GM12878 (cell line): ENCODE measurements around the gene MFSD1. TPM values are rescaled to one million over a fixed set of nuclear protein-coding genes. Genes with fewer than 3 reads are reported as not detected.

ENCODE experiments used
- ATAC-seq: fragments of 200-7000 bp; cut with Tn5 transposase; 3 replicates; pipeline ENCODE4 v1.9.1; 2020; ENCODE audit warnings: mild to moderate bottlenecking, moderate library complexity
- BruUV-seq: library from RNA; stranded (reverse); fragments of 400-500 nt; replicated peaks from 2 replicates; lab custom pipeline; 2021; lab: Mats Ljungman, UMichigan
- CTCF ChIA-PET: fragments of 300-600 bp; sonication (Branson Sonifier 250); formaldehyde crosslinking; extraction: SDS; loops from one replicate; lab custom pipeline; 2021; ENCODE audit warnings: inconsistent platforms; lab: Yijun Ruan, JAX
- POLR2A ChIA-PET: fragments of 350-600 bp; formaldehyde crosslinking; extraction: SDS; loops from one replicate; lab custom pipeline; 2021; ENCODE audit warnings: inconsistent platforms; lab: Charles Lee
- RAD21 ChIA-PET: fragments of 300-600 bp; sonication (Branson Sonifier 250); formaldehyde crosslinking; loops from one replicate; lab custom pipeline; 2023; ENCODE audit warnings: antibody characterized with exemption; ENCODE audit not compliant: unreplicated experiment; lab: Charles Lee
- SMC1A ChIA-PET: fragments of 300-600 bp; sonication (Branson Sonifier 250); formaldehyde crosslinking; loops from one replicate; lab custom pipeline; 2023; ENCODE audit not compliant: unreplicated experiment, uncharacterized antibody; lab: Charles Lee
- DNase-seq: peaks from one replicate; pipeline ENCODE4 v3.0.0-alpha.2; 2011; ENCODE audit warnings: low read depth, low spot score
- FAIRE-seq: peaks from 3 replicates; lab custom pipeline; 2011; peaks lifted over from hg19 to GRCh38; lab: Jason Lieb, UNC
- H2AFZ ChIP-seq: 2 replicates; pipeline ENCODE4 v1.6.0; 2011; ENCODE audit warnings: low read depth, low read length, control low read depth; ENCODE audit not compliant: control insufficient read depth
- H3K27ac ChIP-seq: 2 replicates; pipeline ENCODE4 v1.5.1; 2011; ENCODE audit warnings: control low read depth; ENCODE audit not compliant: control insufficient read depth, insufficient read depth
- H3K27me3 ChIP-seq, 2 experiments: replicated peaks in 1 of 2; 2 replicates each; pipeline versions ENCODE4 v1.6.0 to v1.6.1; 2011; ENCODE audit warnings: low read length in 1 of 2; ENCODE audit not compliant: control insufficient read depth in 2 of 2, insufficient read depth in 2 of 2
- H3K36me3 ChIP-seq, 2 experiments: 2 replicates each; pipeline ENCODE4 v1.5.1; 2011; ENCODE audit warnings: low read length in 1 of 2; ENCODE audit not compliant: control insufficient read depth in 2 of 2, insufficient read depth in 2 of 2
- H3K4me1 ChIP-seq: 2 replicates; pipeline ENCODE4 v1.6.1; 2011; ENCODE audit warnings: mild to moderate bottlenecking, low read length, moderate library complexity, mixed read lengths; ENCODE audit not compliant: control insufficient read depth, insufficient read depth
- H3K4me2 ChIP-seq: 2 replicates; pipeline ENCODE4 v1.6.0; 2011; ENCODE audit warnings: control low read depth; ENCODE audit not compliant: control insufficient read depth, insufficient read depth
- H3K4me3 ChIP-seq: fragments of 200-600 bp; sonication (generic); 2 replicates; pipeline ENCODE4 v1.5.1; 2016
- H3K79me2 ChIP-seq: 2 replicates; pipeline ENCODE4 v1.6.0; 2011; ENCODE audit warnings: low read length; ENCODE audit not compliant: control insufficient read depth, insufficient read depth
- H3K9ac ChIP-seq: 2 replicates; pipeline ENCODE4 v1.8.0; 2011; ENCODE audit warnings: low read length, control low read depth, mixed read lengths; ENCODE audit not compliant: control insufficient read depth, insufficient read depth
- H3K9me3 ChIP-seq: replicated peaks from 3 replicates; pipeline ENCODE4 v1.5.1; 2011; ENCODE audit warnings: mild to moderate bottlenecking, low read length; ENCODE audit not compliant: control insufficient read depth, insufficient read depth
- H4K20me1 ChIP-seq: 2 replicates; pipeline ENCODE4 v1.6.0; 2011; ENCODE audit not compliant: control insufficient read depth, insufficient read depth
- CBX3 ChIP-seq: fragments of 200-600 bp; sonication (generic); IDR thresholded peaks from 2 replicates; pipeline ENCODE4 v1.6.1; 2016; ENCODE audit warnings: low read depth, borderline replicate concordance
- JUNB ChIP-seq: IDR thresholded peaks from 2 replicates; pipeline ENCODE4 v1.6.1; 2016; ENCODE audit warnings: antibody characterized with exemption, mild to moderate bottlenecking
- NR2C1 ChIP-seq: fragments of 450-650 bp; IDR thresholded peaks from 2 replicates; pipeline ENCODE4 v1.6.1; 2017; ENCODE audit warnings: antibody characterized with exemption, mild to moderate bottlenecking, moderate library complexity
- PAX5 ChIP-seq: IDR thresholded peaks from 2 replicates; pipeline ENCODE4 v1.6.1; 2011; ENCODE audit warnings: low read depth, low read length, borderline replicate concordance
- POLR2AphosphoS2 ChIP-seq: IDR thresholded peaks from 2 replicates; pipeline ENCODE4 v1.6.1; 2011; ENCODE audit warnings: low read depth, mild to moderate bottlenecking, low read length, improper control_type of control experiment, moderate library complexity
- RAD21 ChIP-seq: IDR thresholded peaks from 2 replicates; pipeline ENCODE4 v1.6.1; 2011; ENCODE audit warnings: mild to moderate bottlenecking, low read depth, low read length, moderate library complexity; ENCODE audit not compliant: insufficient read depth
- RELB ChIP-seq: fragments of 450-650 bp; IDR thresholded peaks from 2 replicates; pipeline ENCODE4 v1.6.1; 2017; ENCODE audit warnings: low read depth, mild to moderate bottlenecking, moderate library complexity
- WGBS: methylation state at CpG from one replicate; pipeline ENCODE4 v1.1.6; 2016; ENCODE audit warnings: low lambda C conversion rate; ENCODE audit not compliant: insufficient replicate concordance, insufficient coverage; ENCODE audit errors: missing lambda C conversion rate; 5-methylcytosine and 5-hydroxymethylcytosine counted together
- in situ Hi-C: fragments of 300-500 bp; cut with MboI; formaldehyde crosslinking; loops from 9 replicates; pipeline ENCODE4 v1.14.3; 2018; ENCODE audit warnings: mixed read lengths
- intact Hi-C: fragments of 100-400 bp; cut with micrococcal nuclease; formaldehyde crosslinking; loops from one replicate; pipeline ENCODE4 v1.14.2; 2022; ENCODE audit not compliant: unreplicated experiment
- polyA plus RNA-seq, 11 experiments: library from polyadenylated mRNA; depleted of rRNA in 4 of 11; unstranded in 6 of 11; stranded (reverse) in 5 of 11; fragments of >200 nt; fragmentation: Nextera tagmentation in 4 of 11; fragmentation: Illumina TruSeq in 1 of 11; extraction: Ambion mirVana in 4 of 11; extraction: Trizol in 1 of 11; gene quantifications; 1 replicate in 1 of 11; 2 replicates in 10 of 11; pipeline versions ENCODE4 v1.2.1 to v1.2.3, GENCODE V29; 2011 to 2016; ENCODE audit warnings: inconsistent platforms in 2 of 11, missing spikeins in 2 of 11, low read depth in 1 of 11
- total RNA-seq, 4 experiments: library from RNA; depleted of rRNA in 3 of 4; stranded (reverse); fragments of >200 nt in 3 of 4; fragmentation: Illumina TruSeq in 1 of 4; extraction: Trizol in 1 of 4; gene quantifications; 2 replicates each; pipeline versions ENCODE4 v1.2.1 to v1.2.3, GENCODE V29; 2013 to 2021
- TF ChIP-seq, protein P1 (sequence below): fragments of 450-650 bp; IDR thresholded peaks from 2 replicates; pipeline ENCODE4 v1.6.1; 2016; ENCODE audit warnings: mild to moderate bottlenecking
- TF ChIP-seq, protein P2 (sequence below): fragments of 450-650 bp; formaldehyde crosslinking; IDR thresholded peaks from 2 replicates; pipeline ENCODE4 v1.4.0; 2020; ENCODE audit warnings: mild to moderate bottlenecking, moderate library complexity

MFSD1 gene
- total and polyA plus RNA-seq, 10 of the 15 experiments (the other 5 are each of a cell fraction or from before 2014, with no cell fraction given): 7.3 to 41.7 (median 28.6) TPM

DNA sequence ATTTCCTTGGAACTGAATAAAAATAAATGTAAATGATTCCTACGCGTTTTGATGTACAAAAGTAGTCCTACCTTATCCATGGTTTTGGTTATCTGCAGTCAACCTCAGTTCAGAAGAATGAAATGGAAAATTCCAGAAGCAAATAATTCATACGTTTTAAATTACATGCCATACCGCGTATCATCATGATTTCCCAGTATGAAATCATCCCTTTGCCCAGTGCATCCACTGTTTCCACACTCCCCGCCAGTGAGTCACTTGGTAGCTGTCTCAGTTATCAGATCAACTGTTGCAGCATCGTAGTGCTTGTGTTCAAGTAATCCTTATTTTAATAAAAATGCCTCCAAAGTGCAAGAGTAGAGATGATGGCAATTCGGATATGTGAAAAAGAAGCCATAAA lies 9.1 kb upstream of the MFSD1 start:
- no peak overlapping the region for H3K4me2 ChIP-seq
- H2AFZ ChIP-seq: no peak overlapping the region
- H3K4me1 ChIP-seq: no peaks in the 10 kb centered on the region
- no peaks in the 10 kb centered on the region for H3K79me2 ChIP-seq
- H3K9ac ChIP-seq: no peak overlapping the region
- RAD21 ChIA-PET: no interaction called here
- CTCF ChIA-PET: interaction anchor here (1.2 to 1.4 kb wide), 2 partner anchors 65 to 148 kb away, joined by 3 to 10 read pairs; partner anchors contain the start of gene GFM1
- DNase-seq: no peak
- intact Hi-C loops: loop anchor here (5.0 to 10.0 kb wide), 2 partner anchors 120 to 1178 kb away; partner anchors contain the start of gene LXN
- SMC1A ChIA-PET: interaction anchor here (2.6 kb wide), 1 partner anchor 134 kb away, joined by 16 read pairs; no protein-coding TSS in a partner anchor
- H3K4me3 ChIP-seq: no peak overlapping the region
- H3K9me3 ChIP-seq: peaks cover 5% of the 10 kb centered on the region; the same call in 2 of the 3 replicates
- FAIRE-seq: no peak
- ATAC-seq: no peak
- no peak for TF ChIP-seq POLR2AphosphoS2
- TF ChIP-seq RAD21: no peak
- no peak for TF ChIP-seq CBX3
- TF ChIP-seq PAX5: no peak
- no peak for TF ChIP-seq NR2C1
- no TSS peak for BruUV-seq
- no peaks in the 10 kb centered on the region for H4K20me1 ChIP-seq
- H3K27me3 ChIP-seq: no peaks in the 10 kb centered on the region; a peak in 1 of 4 replicates
- POLR2A ChIA-PET: no interaction called here
- H3K36me3 ChIP-seq: no peaks in the 10 kb centered on the region
- 56% methylated on average over 8 of the region's 8 CpGs for WGBS
- in situ Hi-C loops: loop anchor here (5.0 to 25.0 kb wide), 3 partner anchors 70 to 1180 kb away; no protein-coding TSS in a partner anchor
- H3K27ac ChIP-seq: no peak overlapping the region

DNA sequence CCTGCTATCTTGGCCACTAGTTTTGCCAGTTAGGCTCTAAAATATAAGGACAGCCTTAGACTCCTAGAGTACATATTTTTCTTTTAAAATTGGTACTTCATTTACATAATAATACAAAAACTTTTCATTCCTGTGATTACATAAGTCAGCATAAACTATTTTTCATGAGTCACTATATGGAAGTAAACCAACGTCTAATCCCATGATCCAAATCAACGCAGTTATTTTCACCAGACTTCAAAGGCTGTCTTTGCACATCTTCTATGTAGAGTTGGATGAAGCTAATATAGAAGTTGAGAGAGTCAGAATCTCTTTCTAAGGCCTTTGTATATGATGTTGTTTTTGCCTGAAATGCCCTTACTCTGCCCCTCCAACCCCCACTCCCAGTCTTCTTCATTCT lies 7.6 kb upstream of the MFSD1 start:
- Histone ChIP-seq H3K27me3 (no peaks in the 10 kb centered on the region; a peak in 1 of 4 replicates), H3K36me3 (no peaks in the 10 kb centered on the region), H3K9ac (no peak overlapping the region), H2AFZ (no peak overlapping the region), H3K4me3 (no peak overlapping the region), H3K79me2 (no peaks in the 10 kb centered on the region), H4K20me1 (no peaks in the 10 kb centered on the region), H3K27ac (no peak overlapping the region), H3K4me2 (no peak overlapping the region), H3K4me1 (no peaks in the 10 kb centered on the region), H3K9me3 (peaks cover 5% of the 10 kb centered on the region; the same call in 2 of the 3 replicates)
- no TSS peak for BruUV-seq
- in situ Hi-C loops: loop anchor here (5.0 to 25.0 kb wide), 3 partner anchors 72 to 1182 kb away; no protein-coding TSS in a partner anchor
- FAIRE-seq (no peak), DNase-seq (no peak), ATAC-seq (no peak)
- CTCF ChIA-PET: interaction anchor here (0.6 to 5.5 kb wide), 7 partner anchors 8 to 135 kb away, joined by 3 to 36 read pairs (median 4); no protein-coding TSS in a partner anchor
- SMC1A ChIA-PET: no interaction called here
- RAD21 ChIA-PET: interaction anchor here (2.0 kb wide), 1 partner anchor 466 kb away, joined by 5 read pairs; no protein-coding TSS in a partner anchor
- 100% methylated on average over 2 of the region's 2 CpGs for WGBS
- POLR2A ChIA-PET: no interaction called here
- intact Hi-C loops: loop anchor here (5.0 to 10.0 kb wide), 2 partner anchors 122 to 1179 kb away; partner anchors contain the start of gene LXN
- TF ChIP-seq, protein P1, sequence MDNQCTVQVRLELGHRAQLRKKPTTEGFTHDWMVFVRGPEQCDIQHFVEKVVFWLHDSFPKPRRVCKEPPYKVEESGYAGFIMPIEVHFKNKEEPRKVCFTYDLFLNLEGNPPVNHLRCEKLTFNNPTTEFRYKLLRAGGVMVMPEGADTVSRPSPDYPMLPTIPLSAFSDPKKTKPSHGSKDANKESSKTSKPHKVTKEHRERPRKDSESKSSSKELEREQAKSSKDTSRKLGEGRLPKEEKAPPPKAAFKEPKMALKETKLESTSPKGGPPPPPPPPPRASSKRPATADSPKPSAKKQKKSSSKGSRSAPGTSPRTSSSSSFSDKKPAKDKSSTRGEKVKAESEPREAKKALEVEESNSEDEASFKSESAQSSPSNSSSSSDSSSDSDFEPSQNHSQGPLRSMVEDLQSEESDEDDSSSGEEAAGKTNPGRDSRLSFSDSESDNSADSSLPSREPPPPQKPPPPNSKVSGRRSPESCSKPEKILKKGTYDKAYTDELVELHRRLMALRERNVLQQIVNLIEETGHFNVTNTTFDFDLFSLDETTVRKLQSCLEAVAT: no peak
- TF ChIP-seq, protein P2, sequence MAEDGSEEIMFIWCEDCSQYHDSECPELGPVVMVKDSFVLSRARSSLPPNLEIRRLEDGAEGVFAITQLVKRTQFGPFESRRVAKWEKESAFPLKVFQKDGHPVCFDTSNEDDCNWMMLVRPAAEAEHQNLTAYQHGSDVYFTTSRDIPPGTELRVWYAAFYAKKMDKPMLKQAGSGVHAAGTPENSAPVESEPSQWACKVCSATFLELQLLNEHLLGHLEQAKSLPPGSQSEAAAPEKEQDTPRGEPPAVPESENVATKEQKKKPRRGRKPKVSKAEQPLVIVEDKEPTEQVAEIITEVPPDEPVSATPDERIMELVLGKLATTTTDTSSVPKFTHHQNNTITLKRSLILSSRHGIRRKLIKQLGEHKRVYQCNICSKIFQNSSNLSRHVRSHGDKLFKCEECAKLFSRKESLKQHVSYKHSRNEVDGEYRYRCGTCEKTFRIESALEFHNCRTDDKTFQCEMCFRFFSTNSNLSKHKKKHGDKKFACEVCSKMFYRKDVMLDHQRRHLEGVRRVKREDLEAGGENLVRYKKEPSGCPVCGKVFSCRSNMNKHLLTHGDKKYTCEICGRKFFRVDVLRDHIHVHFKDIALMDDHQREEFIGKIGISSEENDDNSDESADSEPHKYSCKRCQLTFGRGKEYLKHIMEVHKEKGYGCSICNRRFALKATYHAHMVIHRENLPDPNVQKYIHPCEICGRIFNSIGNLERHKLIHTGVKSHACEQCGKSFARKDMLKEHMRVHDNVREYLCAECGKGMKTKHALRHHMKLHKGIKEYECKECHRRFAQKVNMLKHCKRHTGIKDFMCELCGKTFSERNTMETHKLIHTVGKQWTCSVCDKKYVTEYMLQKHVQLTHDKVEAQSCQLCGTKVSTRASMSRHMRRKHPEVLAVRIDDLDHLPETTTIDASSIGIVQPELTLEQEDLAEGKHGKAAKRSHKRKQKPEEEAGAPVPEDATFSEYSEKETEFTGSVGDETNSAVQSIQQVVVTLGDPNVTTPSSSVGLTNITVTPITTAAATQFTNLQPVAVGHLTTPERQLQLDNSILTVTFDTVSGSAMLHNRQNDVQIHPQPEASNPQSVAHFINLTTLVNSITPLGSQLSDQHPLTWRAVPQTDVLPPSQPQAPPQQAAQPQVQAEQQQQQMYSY (CRISPR knock-in tag): no peak
- TF ChIP-seq RELB (no peak), JUNB (no peak)
